22Rv1 (cell line): ENCODE data around the gene SORBS1.

ENCODE experiments used
- H3K27ac ChIP-seq: fragments of 450-650 bp; 2 replicates; pipeline ENCODE4 v1.5.1; 2017
- CTCF ChIP-seq: fragments of 450-650 bp; IDR thresholded peaks from 2 replicates; pipeline ENCODE4 v1.5.1; 2017; ENCODE audit warnings: mild to moderate bottlenecking
- ZFX ChIP-seq: fragments of 450-650 bp; IDR thresholded peaks from 2 replicates; pipeline ENCODE4 v1.6.1; 2017; ENCODE audit warnings: antibody characterized with exemption, borderline replicate concordance

Gene SORBS1

GRCh38 chr10:95363303-95363912 is 197.8 kb downstream of the SORBS1 start:
- no peak overlapping the region for H3K27ac ChIP-seq
- TF ChIP-seq CTCF, result peak; percentile 92
- no peak for TF ChIP-seq ZFX

- H3K27ac ChIP-seq, result peak overlapping the region; percentile 65
- TF ChIP-seq ZFX, result no peak
- no peak for TF ChIP-seq CTCF
These were observed 201.0 kb downstream of the SORBS1 start for GRCh38 chr10:95360122-95360714.

- TF ChIP-seq CTCF (no peak), ZFX (no peak)
- peak overlapping the region; percentile 65 for H3K27ac ChIP-seq
These were observed 201.7 kb downstream of the SORBS1 start for GRCh38 chr10:95359466-95359865.

GRCh38 chr10:95356190-95356955 is 204.8 kb downstream of the SORBS1 start:
- no peak for TF ChIP-seq CTCF
- no peak for TF ChIP-seq ZFX
- H3K27ac ChIP-seq, result no peak overlapping the region

GRCh38 chr10:95355301-95355700 is 205.9 kb downstream of the SORBS1 start:
- H3K27ac ChIP-seq, result no peak overlapping the region
- TF ChIP-seq CTCF (no peak), ZFX (no peak)

- H3K27ac ChIP-seq, result no peak overlapping the region
- no peak for TF ChIP-seq CTCF
- TF ChIP-seq ZFX, result no peak
These were observed 207.1 kb downstream of the SORBS1 start for GRCh38 chr10:95354110-95354509.

- TF ChIP-seq CTCF, result no peak
- no peak overlapping the region for H3K27ac ChIP-seq
These were observed 208.0 kb downstream of the SORBS1 start for GRCh38 chr10:95353123-95353522.
